ENCODE measurements around the gene TLE1.
A peak's percentile ranks its signal among the peaks of the same experiment; 100 is the strongest.
"Not testable (repeated sequence)": the region's sequence is repeated elsewhere in the genome, so short reads cannot be mapped to it uniquely, and the experiment has no call there.

TLE1 gene

DNA sequence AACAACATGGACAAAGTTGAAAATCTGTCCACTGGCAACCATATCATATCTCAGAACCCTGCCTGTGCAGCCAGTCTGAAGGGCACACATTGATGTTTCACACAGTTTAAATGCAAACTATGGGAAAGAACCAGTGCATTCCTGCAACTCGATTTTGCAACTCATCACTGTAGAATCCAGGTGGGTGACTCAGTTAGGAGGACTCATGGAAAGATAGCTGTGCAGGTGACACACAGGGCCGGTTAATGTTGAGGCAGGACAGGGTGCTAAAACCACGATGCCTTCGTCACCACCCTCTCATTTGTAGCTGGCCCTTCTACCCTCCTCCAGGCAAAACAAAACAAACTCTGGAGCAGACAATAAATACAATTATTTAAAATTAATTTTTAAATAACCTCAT lies 62.8 kb downstream of the TLE1 start:
- DNase-seq (ENCODE audit: low read depth, low spot score) = peak; percentile 78
- H3K27ac ChIP-seq = peak overlapping the region; percentile 56

GRCh38 chr9:81625969-81626368 lies 63.4 kb downstream of the TLE1 start:
- peak overlapping the region; percentile 56 for H3K27ac ChIP-seq
- DNase-seq (ENCODE audit: low read depth, low spot score) = no peak

GRCh38 chr9:81623778-81624177 lies 65.6 kb downstream of the TLE1 start:
- H3K27ac ChIP-seq = no peak overlapping the region
- no peak for DNase-seq (ENCODE audit: low read depth, low spot score)

GRCh38 chr9:81622471-81623255 lies 66.7 kb downstream of the TLE1 start:
- DNase-seq (ENCODE audit: low read depth, low spot score) = no peak
- no peak overlapping the region for H3K27ac ChIP-seq

- H3K27ac ChIP-seq = no peak overlapping the region
- no peak for DNase-seq (ENCODE audit: low read depth, low spot score)
These were observed 67.5 kb downstream of the TLE1 start for GRCh38 chr9:81621785-81622259.

DNA sequence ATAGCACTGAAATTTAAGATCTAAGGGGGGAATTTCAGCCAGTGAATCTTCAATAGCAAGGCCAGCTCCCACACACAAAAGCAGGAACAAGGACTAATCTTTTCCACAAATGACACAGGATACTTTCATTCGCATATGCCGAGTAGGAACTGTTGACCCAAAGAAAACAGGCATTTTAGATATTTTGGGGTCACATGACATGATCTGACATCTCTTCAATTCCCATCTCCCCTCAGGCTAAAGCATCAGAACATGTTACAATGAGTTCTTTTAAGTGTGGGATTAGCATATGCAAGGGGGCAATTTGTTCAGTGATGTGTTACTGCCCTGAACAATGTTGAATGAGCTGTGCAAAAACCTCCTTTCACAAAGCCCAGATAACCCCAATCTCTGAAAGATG lies 68.2 kb downstream of the TLE1 start:
- no peak overlapping the region for H3K27ac ChIP-seq
- DNase-seq (ENCODE audit: low read depth, low spot score) = no peak

DNA sequence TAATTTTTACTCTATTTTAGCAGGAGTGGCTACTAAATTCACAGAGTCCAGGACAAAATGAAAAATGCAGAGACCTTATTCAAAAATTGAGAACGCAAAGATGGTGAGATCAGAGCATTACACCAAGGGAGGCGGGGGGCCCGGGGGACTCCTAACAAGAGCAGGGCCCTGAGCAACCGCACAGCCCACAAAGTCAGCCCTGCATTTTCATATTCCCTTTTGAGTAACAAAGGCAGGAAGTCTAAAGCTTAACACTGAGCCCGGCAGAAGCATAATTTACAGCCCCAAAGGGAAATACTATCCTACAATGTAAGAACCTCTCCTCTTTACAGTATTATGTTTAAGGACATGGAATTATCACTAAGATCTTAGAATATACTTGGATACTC lies 69.4 kb downstream of the TLE1 start:
- no peak overlapping the region for H3K27ac ChIP-seq
- DNase-seq (ENCODE audit: low read depth, low spot score) = no peak

DNA sequence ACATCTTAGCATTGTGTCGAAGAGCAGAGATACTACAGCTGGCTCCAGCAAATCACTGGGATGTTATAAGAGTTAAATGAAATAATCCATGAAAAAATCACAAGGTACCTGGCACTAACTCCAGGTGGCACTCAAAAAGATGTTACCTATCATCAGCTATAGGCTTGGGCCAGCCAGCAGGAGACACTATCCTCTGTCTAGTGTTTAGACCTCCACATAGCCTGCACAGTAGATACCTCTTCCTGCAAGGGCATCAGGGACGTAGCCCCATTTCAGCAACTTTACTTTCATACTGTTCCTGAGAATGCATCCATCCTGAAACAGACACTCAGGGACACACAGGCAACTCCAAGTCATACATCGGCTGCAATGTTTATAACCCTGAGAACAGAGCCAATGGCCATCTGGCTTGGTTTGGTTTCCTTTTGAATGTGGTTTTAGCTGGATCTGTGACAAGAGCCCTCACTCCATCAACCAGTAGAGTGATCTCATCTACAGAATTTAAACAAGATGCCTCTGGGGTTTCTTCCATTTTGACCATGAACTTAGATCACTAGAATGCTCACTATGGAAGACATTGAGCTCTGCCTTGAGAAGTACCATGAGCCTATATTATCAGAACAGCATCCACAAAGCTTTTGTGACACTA lies 69.9 kb downstream of the TLE1 start:
- no peak for DNase-seq (ENCODE audit: low read depth, low spot score)

DNA sequence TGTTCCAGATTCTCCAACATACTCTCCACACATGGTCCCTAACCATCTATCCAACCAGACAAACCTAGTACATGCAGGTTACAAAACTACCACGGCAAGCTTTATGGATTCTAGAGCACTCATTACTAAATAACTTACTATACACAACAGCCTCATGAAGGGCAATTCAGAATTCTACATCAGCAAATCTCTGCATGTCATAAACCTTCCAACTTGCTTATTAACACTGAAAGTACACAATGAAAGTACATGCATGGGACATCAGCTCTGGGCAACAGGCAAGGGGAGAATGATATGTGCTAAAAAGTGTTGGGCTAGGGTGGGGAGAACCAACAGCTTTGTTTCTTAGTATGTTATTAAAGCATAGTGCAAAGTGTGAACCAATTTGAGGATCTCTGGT lies 70.4 kb downstream of the TLE1 start:
- H3K27ac ChIP-seq = no peak overlapping the region
- no peak for DNase-seq (ENCODE audit: low read depth, low spot score)

More for the DNA sequence above, 69.9 kb downstream of the TLE1 start:
- no peak overlapping the region for H3K27ac ChIP-seq

GRCh38 chr9:81616141-81616540 lies 73.2 kb downstream of the TLE1 start:
- H3K27ac ChIP-seq = no peak overlapping the region
- DNase-seq (ENCODE audit: low read depth, low spot score) = no peak

DNA sequence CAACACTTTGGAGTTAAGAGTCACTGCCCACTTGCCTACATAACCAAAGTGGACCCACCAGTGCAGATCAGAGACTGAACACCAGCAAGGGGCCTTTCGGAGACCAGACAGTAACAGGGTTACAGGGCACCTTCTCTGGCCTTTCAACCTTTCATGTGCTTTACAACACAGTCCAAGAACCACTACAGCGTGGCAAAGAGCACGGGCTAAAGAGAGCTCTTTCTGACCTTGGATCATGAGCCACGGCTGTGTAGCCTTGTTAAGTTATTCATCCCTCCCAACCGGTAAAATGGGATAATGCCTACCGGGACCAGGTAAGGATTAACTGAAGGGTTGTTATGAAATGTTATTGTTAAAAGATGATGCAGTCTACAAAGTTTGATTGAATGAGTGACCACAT lies 75.0 kb downstream of the TLE1 start:
- no peak for DNase-seq (ENCODE audit: low read depth, low spot score)
- no peak overlapping the region for H3K27ac ChIP-seq

- DNase-seq (ENCODE audit: low read depth, low spot score) = no peak
- H3K27ac ChIP-seq = no peak overlapping the region
These were observed 76.1 kb downstream of the TLE1 start for GRCh38 chr9:81613002-81613812.

GRCh38 chr9:81611664-81612063 lies 77.7 kb downstream of the TLE1 start:
- DNase-seq (ENCODE audit: low read depth, low spot score) = no peak
- H3K27ac ChIP-seq = no peak overlapping the region

- DNase-seq (ENCODE audit: low read depth, low spot score) = no peak
- H3K27ac ChIP-seq = no peak overlapping the region
These were observed 78.6 kb downstream of the TLE1 start for GRCh38 chr9:81610740-81611107.

DNA sequence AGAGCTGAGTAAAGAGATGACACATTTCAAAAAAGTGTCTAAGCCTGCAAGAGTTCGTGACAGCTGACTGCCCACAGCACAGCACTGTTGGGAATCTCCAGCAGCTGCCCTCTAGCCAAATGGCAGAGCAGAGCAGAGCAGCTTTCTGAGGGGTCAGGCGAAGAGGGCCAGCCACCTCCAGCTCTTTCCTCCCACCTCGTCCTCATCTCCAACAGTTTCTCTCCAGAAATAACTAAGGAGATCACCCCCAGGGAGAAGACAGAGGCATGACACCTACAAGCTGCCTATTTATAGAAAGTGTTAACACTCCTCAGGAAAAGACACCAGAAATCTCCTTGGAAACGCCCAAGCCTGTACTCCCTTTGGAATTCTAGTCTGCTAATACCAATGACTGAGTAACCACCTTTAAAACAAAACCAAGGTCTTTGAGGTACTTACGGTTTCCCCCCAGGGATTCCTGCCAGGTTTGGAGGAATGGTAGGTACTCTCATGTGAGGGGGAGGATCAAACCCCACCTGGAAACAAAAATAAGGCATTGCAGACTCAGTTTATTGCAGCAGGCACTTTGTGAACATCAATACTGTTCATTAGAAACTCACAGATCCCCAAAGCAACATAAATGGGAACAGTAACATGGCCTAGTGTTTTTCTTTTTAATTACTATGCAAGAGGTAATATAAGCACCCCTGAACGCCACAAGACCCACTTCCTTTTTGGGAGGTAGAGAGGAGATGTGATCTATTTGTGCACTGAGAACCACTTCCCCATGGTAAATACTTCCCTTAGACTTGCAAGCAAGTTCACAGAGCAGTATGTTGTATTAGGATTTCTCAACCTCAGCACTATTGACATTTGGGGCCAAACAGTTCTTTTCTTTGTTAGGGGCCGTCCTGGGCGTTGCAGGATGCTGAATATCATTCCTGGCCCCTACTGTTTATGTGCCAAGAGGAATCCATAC lies 79.3 kb downstream of the TLE1 start:
- no peak for DNase-seq (ENCODE audit: low read depth, low spot score)
- no peak overlapping the region for H3K27ac ChIP-seq

- H3K27ac ChIP-seq = no peak overlapping the region
- no peak for DNase-seq (ENCODE audit: low read depth, low spot score)
These were observed 81.1 kb downstream of the TLE1 start for GRCh38 chr9:81608289-81608657.

DNA sequence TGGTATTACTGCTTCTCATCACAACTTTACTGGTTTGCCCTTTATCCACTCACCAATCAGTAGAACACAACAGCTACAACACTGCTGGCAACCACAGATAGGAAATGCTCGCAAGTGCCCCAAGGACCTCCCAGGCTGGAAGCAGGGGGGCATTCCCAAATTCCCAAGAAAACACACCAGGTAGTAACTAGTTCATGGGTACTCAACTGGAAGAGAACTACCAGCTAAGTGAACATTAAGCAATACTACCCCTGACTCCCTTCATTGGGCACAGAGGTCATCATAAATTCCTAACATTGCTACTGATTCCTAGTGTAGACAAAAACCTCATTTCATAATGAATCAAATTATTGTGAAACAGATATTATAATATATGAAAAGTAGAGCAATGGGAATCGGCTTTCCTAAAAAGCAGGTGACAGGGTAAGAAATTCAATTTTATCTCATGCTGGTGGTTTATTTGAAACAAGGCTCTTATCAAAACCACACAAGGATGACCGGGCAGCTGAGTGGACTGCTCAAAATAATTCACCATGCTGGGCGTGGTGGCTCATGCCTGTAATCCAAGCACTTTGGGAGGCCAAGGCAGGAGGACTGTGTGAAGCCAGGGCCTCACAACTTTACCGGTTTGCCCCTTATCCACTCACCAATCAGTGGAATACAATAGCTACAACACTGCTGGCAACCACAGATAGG lies 81.6 kb downstream of the TLE1 start:
- no peak for DNase-seq (ENCODE audit: low read depth, low spot score)

DNA sequence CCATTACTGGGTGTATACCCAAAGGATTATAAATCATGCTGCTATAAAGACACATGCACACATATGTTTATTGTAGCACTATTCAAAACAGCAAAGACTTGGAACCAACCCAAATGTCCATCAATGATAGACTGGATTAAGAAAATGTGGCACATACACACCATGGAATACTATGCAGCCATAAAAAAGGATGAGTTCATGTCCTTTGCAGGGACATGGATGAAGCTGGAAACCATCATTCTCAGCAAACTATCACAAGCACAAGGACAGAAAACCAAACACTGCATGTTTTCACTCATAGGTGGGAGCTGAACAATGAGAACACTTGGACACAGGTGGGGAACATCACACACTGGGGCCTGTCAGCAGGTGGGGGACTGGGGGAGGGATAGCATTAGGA lies 83.1 kb downstream of the TLE1 start:
- H3K27ac ChIP-seq; DNase-seq (ENCODE audit: low read depth, low spot score): not testable (repeated sequence)

More for the DNA sequence above, 81.6 kb downstream of the TLE1 start:
- no peak overlapping the region for H3K27ac ChIP-seq

- peak overlapping the region; percentile 3 for H3K27ac ChIP-seq
- DNase-seq (ENCODE audit: low read depth, low spot score) = no peak
These were observed 84.1 kb downstream of the TLE1 start for GRCh38 chr9:81605170-81605670.
